Thyroid gland (tissue), 4 donors: Measurements from ENCODE around the gene ZPBP2. TPM values are rescaled to one million over a fixed set of nuclear protein-coding genes. Genes with fewer than 3 reads are reported as not detected.

ENCODE experiments used
- DNase-seq, 2 donors: peaks; one replicate each; pipeline ENCODE4 v3.0.0-alpha.2; 2019
- H3K27ac ChIP-seq, 3 donors: fragments of 200-600 bp; sonication (generic); 1 replicate in 2 of 3; 2 replicates in 1 of 3; pipeline ENCODE4 v1.5.1; 2016 to 2019; ENCODE audit warnings: mild to moderate bottlenecking in 1 of 3, moderate library complexity in 1 of 3
- H3K27me3 ChIP-seq: fragments of 200-600 bp; sonication (generic); one replicate; pipeline ENCODE4 v1.5.1; 2019
- H3K36me3 ChIP-seq, 2 donors: fragments of 200-600 bp; sonication (generic); one replicate each; pipeline ENCODE4 v1.5.1; 2016 to 2019
- H3K4me1 ChIP-seq, 2 donors: fragments of 200-600 bp; sonication (generic); one replicate each; pipeline ENCODE4 v1.5.1; 2017 to 2019
- H3K4me3 ChIP-seq, 3 donors: fragments of 200-600 bp; sonication (generic); replicated peaks in 1 of 3; 1 replicate in 2 of 3; 2 replicates in 1 of 3; pipeline ENCODE4 v1.5.1; 2016; ENCODE audit warnings: mild to moderate bottlenecking in 1 of 3
- H3K9me3 ChIP-seq: fragments of 200-600 bp; sonication (generic); one replicate; pipeline ENCODE4 v1.5.1; 2017
- CTCF ChIP-seq, 6 experiments: fragments of 200-600 bp in 3 of 6; fragments of 450-650 bp in 3 of 6; sonication (generic) in 3 of 6; IDR thresholded peaks; one replicate each; pipeline ENCODE4 v1.5.1; 2016 to 2019; ENCODE audit warnings: antibody characterized with exemption in 6 of 6, mild to moderate bottlenecking in 2 of 6, inconsistent platforms in 1 of 6, moderate library complexity in 1 of 6
- POLR2A ChIP-seq, 2 donors: fragments of 450-650 bp; IDR thresholded peaks; one replicate each; pipeline ENCODE4 v1.6.1; 2017; ENCODE audit warnings: antibody characterized with exemption in 2 of 2, mild to moderate bottlenecking in 2 of 2, moderate library complexity in 1 of 2
- WGBS, 2 donors: methylation state at CpG; one replicate each; pipeline ENCODE4 v1.1.5; 2017; 5-methylcytosine and 5-hydroxymethylcytosine counted together
- intact Hi-C: fragments of 100-400 bp; cut with DNase I; formaldehyde crosslinking; loops from one replicate; pipeline ENCODE4 v1.15.1; 2023
- total RNA-seq, 4 donors: library from RNA; depleted of rRNA; stranded (reverse); fragments of >200 nt; gene quantifications; one replicate each; pipeline ENCODE4 v1.2.3, GENCODE V29; 2016

ZPBP2 gene
- total RNA-seq, 4 donors from 2014 or later: 0.40 TPM; not detected in 3

GRCh38 chr17:39834017-39834416, 34.0 kb upstream of the ZPBP2 start:
- Histone ChIP-seq H3K4me1 (no peaks in the 10 kb centered on the region), H3K27me3 (no peaks in the 10 kb centered on the region), H3K27ac (no peak overlapping the region), H3K9me3 (no peaks in the 10 kb centered on the region), H3K4me3 (no peak overlapping the region), H3K36me3 (no peaks in the 10 kb centered on the region)
- DNase-seq: no peak
- TF ChIP-seq POLR2A (IDR thresholded peaks at IDR 0.05): no peak
- no peak for TF ChIP-seq CTCF (IDR thresholded peaks at IDR 0.05)
- intact Hi-C loops: no loop called here

- Histone ChIP-seq H3K36me3 (no peaks in the 10 kb centered on the region), H3K9me3 (no peaks in the 10 kb centered on the region), H3K4me3 (no peak overlapping the region), H3K4me1 (no peaks in the 10 kb centered on the region), H3K27me3 (no peaks in the 10 kb centered on the region), H3K27ac (no peak overlapping the region)
- WGBS, 2 donors: 93 to 95% methylated on average over 7 to 14 of the region's 17 CpGs
- DNase-seq: no peak
- intact Hi-C loops: no loop called here
- TF ChIP-seq POLR2A (IDR thresholded peaks at IDR 0.05) (no peak), CTCF (IDR thresholded peaks at IDR 0.05) (no peak)
Observed at GRCh38 chr17:39835038-39835786, 32.8 kb upstream of the ZPBP2 start.

GRCh38 chr17:39836117-39836516, 31.9 kb upstream of the ZPBP2 start:
- no peak overlapping the region for H3K27ac ChIP-seq
- no peaks in the 10 kb centered on the region for H3K4me1 ChIP-seq
- DNase-seq: no peak
- intact Hi-C loops: no loop called here
- H3K36me3 ChIP-seq: no peaks in the 10 kb centered on the region
- WGBS, 2 donors: 88 to 95% methylated on average over 4 to 6 of the region's 6 CpGs
- H3K4me3 ChIP-seq: no peak overlapping the region
- TF ChIP-seq POLR2A (IDR thresholded peaks at IDR 0.05) (no peak), CTCF (IDR thresholded peaks at IDR 0.05) (no peak)
- no peaks in the 10 kb centered on the region for H3K9me3 ChIP-seq
- H3K27me3 ChIP-seq: no peaks in the 10 kb centered on the region

GRCh38 chr17:39838057-39838456, 29.9 kb upstream of the ZPBP2 start:
- Histone ChIP-seq H3K9me3 (no peaks in the 10 kb centered on the region), H3K4me3 (no peak overlapping the region), H3K27ac (no peak overlapping the region), H3K27me3 (no peaks in the 10 kb centered on the region), H3K36me3 (no peaks in the 10 kb centered on the region), H3K4me1 (no peaks in the 10 kb centered on the region)
- WGBS, 2 donors: 78 to 90% methylated on average over 1 of the region's 1 CpG
- TF ChIP-seq CTCF (IDR thresholded peaks at IDR 0.05) (no peak), POLR2A (IDR thresholded peaks at IDR 0.05) (no peak)
- intact Hi-C loops: no loop called here
- no peak for DNase-seq

- 71 to 88% methylated on average over 1 of the region's 1 CpG for WGBS, 2 donors
- TF ChIP-seq CTCF (IDR thresholded peaks at IDR 0.05): no peak
- no peak for TF ChIP-seq POLR2A (IDR thresholded peaks at IDR 0.05)
- Histone ChIP-seq H3K4me3 (no peak overlapping the region), H3K4me1 (no peaks in the 10 kb centered on the region), H3K27me3 (no peaks in the 10 kb centered on the region), H3K27ac (no peak overlapping the region), H3K9me3 (no peaks in the 10 kb centered on the region), H3K36me3 (no peaks in the 10 kb centered on the region)
- DNase-seq: no peak
- intact Hi-C loops: no loop called here
Observed at GRCh38 chr17:39838784-39839183, 29.2 kb upstream of the ZPBP2 start.
